ENCODE data around the gene HINT3. TPM values are rescaled to one million over a fixed set of nuclear protein-coding genes. Genes with fewer than 3 reads are reported as not detected.

The HINT3 gene
- total and polyA plus RNA-seq, 2 of the 13 experiments (the other 11 are each of a cell fraction or from before 2014, with no cell fraction given) = 3.1 to 22.8 TPM

DNA sequence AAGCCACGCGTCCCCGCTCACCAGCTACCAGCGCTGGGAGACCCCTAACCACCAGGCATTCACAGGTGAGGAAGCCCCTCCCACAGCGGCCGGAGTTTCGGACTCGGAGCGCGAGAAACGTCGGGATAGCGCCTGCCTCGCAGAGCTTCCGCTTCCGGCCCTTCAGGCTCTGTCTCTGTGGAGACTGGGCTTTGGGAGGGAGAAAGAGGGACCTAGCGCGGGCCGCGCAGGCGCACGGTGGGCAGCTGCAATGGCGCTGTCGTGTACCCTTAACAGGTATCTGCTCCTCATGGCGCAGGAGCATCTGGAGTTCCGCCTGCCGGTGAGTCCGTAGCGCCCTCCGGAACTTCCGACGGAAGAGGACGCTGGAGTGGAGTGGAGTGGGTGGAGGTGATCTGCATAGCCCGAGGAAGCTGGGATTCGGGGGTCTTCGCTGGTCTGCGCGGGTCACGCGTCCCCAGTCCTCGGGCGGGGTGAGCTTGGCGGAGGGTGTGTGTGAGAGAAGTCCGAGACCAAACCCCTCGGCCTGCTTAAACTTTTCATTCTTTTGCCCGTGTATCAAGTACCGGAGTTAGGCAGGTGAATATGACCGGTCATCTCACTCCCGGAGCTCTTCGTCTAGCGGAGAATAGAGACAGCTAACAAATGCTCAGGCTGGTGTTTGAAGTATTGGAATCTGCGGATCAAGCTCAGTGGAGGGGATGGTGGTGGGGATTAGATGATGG lies 29.9 kb downstream of the HINT3 start, which contains the start of gene TRMT11 (continued):
- TF ChIP-seq ZHX1 (CRISPR knock-in tag; IDR thresholded peaks at IDR 0.05; ENCODE audit: low read depth) (peak; percentile 77), CENPT (CRISPR knock-in tag; IDR thresholded peaks at IDR 0.05; ENCODE audit: low read depth) (no peak), AHR (CRISPR knock-in tag; IDR thresholded peaks at IDR 0.05) (peak; percentile 87; the same call in 1 of the 2 replicates), ATF7-NPFF (CRISPR knock-in tag; IDR thresholded peaks at IDR 0.05; ENCODE audit: low read depth) (peak; percentile 95), ZNF546 (CRISPR knock-in tag; conservative IDR thresholded peaks at IDR 0.05) (peak; percentile 93; the same call in 1 of the 2 replicates), ZMYM2 (CRISPR knock-in tag; IDR thresholded peaks at IDR 0.05) (peak; percentile 66), ZNF382 (CRISPR knock-in tag; IDR thresholded peaks at IDR 0.05; ENCODE audit: borderline replicate concordance) (no peak), SP140L (CRISPR knock-in tag; IDR thresholded peaks at IDR 0.05; ENCODE audit: borderline replicate concordance) (peak; percentile 50; the same call in 1 of the 2 replicates), YY1 (IDR thresholded peaks at IDR 0.05; ENCODE audit: insufficient read depth, insufficient replicate concordance, low read depth, low read length) (peak; percentile 96), PRMT3 (CRISPR knock-in tag; IDR thresholded peaks at IDR 0.05; ENCODE audit: borderline replicate concordance, low read depth) (no peak; the same call in 1 of the 2 replicates), HOMEZ (CRISPR knock-in tag; IDR thresholded peaks at IDR 0.05; ENCODE audit: low read depth) (peak; percentile 90)
- TF ChIP-seq, protein P1, sequence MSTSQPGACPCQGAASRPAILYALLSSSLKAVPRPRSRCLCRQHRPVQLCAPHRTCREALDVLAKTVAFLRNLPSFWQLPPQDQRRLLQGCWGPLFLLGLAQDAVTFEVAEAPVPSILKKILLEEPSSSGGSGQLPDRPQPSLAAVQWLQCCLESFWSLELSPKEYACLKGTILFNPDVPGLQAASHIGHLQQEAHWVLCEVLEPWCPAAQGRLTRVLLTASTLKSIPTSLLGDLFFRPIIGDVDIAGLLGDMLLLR (CRISPR knock-in tag; IDR thresholded peaks at IDR 0.05) = peak; percentile 63; the same call in 1 of the 2 replicates
- TF ChIP-seq, protein P2, sequence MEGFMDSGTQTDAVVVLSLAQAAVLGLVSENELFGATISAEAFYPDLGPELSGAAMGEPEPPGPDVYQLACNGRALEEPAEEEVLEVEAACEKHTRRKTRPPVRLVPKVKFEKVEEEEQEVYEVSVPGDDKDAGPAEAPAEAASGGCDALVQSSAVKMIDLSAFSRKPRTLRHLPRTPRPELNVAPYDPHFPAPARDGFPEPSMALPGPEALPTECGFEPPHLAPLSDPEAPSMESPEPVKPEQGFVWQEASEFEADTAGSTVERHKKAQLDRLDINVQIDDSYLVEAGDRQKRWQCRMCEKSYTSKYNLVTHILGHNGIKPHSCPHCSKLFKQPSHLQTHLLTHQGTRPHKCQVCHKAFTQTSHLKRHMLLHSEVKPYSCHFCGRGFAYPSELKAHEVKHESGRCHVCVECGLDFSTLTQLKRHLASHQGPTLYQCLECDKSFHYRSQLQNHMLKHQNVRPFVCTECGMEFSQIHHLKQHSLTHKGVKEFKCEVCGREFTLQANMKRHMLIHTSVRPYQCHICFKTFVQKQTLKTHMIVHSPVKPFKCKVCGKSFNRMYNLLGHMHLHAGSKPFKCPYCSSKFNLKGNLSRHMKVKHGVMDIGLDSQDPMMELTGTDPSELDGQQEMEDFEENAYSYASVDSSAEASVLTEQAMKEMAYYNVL (CRISPR knock-in tag; IDR thresholded peaks at IDR 0.05; ENCODE audit: borderline replicate concordance) = no peak; the same call in 1 of the 2 replicates
